Measurements from ENCODE around the gene FXYD5.
"Not testable (repeated sequence)": the region's sequence is repeated elsewhere in the genome, so short reads cannot be mapped to it uniquely, and the experiment has no call there.

The FXYD5 gene

DNA sequence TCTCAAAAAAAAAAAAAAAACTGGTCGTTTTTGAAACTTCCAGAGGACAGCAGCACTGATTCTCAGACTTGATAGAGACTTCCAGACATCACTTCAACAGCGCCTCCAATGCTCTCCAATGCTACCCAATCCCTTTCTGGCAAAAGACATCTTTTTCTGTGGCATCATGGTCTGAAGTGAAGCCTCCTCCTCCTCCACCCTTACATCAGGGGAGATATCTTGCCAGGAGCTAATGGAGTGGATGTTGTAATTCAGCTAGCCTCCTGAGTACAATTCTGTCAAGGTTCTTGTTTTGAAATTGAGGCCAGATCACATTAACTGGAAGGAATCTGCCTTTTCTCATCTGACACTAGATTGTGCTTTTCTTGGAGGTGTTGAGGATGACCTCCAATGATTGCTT, 24.2 kb downstream of the FXYD5 start:
- DNase-seq (ENCODE audit: insufficient read length, low spot score), result no peak
- FAIRE-seq, result no peak
- TF ChIP-seq POLR2A (IDR thresholded peaks at IDR 0.05; ENCODE audit: low read depth, low read length), result no peak

DNA sequence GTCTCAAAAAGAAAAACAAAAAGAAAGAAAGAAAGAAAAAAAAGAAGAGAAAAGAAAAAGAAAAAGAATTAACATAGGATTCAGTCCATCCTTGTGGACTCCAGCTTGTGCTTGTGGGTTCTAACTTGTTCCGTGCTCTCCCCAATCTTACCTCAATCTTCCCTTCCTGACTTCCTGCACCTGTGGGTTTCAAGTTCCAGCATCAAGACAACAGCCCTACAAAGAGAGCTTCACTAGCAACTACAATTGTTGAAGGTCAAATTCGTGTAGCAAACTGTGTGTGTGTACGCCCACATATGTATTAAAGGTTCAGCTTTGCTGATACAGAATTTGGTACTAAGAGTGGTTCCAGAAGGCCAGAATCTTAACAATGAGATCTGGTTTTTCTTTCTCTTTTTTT, 25.3 kb downstream of the FXYD5 start:
- FAIRE-seq, result no peak
- DNase-seq (ENCODE audit: insufficient read length, low spot score), result no peak
- TF ChIP-seq POLR2A (IDR thresholded peaks at IDR 0.05; ENCODE audit: low read depth, low read length), result no peak

DNA sequence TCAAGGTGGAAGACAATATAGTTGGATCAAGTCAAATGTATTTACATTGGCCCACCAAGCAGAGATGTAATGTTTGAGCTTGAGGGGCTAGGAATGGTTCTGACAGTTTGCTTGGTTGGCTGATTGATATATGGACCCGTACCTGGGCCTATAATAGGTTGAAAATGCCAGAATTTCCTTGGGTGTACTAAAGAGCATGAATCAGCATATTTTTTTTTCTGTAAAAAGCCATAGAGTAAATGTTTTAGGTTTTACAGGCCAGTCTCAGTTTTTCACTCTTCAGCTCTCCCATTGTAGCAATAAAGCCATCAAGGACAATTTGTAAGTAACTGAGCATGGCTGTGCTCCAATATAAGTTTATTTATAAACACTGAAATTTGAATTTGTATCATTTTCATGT, 26.9 kb downstream of the FXYD5 start:
- FAIRE-seq (no peak), DNase-seq (ENCODE audit: insufficient read length, low spot score) (no peak)
- no peak for TF ChIP-seq POLR2A (IDR thresholded peaks at IDR 0.05; ENCODE audit: low read depth, low read length)

DNA sequence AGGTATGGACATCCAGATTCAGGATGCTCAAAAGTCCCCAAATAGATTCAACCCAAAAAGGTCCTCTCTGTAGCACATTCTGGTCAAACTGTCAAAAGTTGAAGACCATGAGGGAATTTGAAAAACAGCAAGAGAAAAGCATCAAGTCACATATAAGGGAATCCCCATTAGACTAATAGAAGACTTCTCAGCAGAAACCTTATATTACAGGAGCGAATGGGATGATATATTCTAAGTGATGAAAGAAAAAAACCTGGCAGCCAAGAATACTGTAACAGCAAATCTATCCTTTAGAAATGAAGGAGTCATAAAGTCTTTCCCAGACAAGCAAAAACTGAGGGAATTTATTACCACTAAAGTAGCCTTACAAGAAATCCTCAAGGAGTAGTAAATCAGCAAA, 29.7 kb downstream of the FXYD5 start:
- DNase-seq (ENCODE audit: insufficient read length, low spot score) (no peak), FAIRE-seq (no peak)
- no peak for TF ChIP-seq POLR2A (IDR thresholded peaks at IDR 0.05; ENCODE audit: low read depth, low read length)

DNA sequence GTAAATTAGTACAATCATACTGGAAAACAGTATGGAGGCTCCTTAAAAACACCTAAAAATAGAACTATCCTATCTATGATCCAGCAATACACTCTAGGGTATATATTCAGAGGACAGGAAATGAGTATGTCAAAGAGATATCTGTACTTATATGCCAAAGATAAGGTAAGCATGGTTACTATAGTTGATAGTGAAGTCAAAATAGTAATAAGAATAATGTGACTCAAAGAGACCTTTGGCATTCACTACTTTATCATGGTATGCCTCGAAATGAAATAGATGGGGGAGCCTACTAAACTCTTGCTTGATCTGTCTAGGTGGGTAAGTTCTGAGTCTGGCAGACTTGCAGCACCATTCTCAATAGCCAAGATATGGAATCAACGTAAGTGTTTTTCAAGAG, 30.3 kb downstream of the FXYD5 start:
- no peak for TF ChIP-seq POLR2A (IDR thresholded peaks at IDR 0.05; ENCODE audit: low read depth, low read length)
- DNase-seq (ENCODE audit: insufficient read length, low spot score) (no peak), FAIRE-seq (no peak)

DNA sequence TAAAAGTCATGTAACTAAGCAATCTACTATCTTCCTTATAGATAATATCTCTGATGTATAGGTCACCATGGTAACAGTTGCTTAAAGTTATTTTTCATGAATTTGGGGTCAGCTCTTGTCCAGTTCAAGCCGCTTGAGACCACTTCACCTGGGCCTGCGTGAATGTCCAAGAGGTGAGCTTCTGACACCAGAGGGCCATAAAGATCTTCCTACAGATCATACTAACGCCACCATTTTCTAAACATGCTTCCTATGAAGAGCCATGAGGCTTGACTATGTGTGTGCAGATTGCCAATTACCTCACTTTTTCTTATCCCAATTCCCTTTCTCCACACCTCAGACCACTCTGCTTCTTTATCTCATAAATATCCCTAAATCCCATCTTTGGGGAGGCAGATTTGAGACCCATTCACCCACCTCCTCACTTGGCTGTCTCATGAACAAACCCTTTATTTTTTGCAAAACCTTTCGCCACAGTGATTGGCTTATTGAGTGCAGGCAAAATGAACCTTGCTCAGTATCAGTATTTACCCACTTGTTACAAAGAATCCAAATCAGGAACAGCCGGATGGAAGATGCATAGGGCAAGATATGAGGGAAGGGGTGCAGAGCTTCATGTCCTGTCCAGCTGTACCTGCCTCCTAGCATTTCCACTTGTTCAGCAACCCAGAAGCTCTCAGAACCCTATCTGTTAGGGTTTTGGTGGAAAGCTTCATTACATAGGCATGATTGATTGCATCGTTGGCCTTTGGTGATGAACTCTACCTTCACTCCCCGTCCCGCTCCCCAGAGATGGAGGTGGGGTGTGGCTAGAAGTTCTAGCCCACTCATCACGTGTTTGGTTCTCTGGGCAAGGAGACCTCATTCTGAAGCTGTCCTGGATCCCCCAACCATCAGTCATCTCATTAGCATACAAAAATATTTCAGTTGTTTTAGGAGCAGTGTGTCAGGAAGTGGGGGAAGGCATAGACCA, 39.8 kb downstream of the FXYD5 start:
- no peak for TF ChIP-seq POLR2A (IDR thresholded peaks at IDR 0.05; ENCODE audit: low read depth, low read length)
- no peak for FAIRE-seq

DNA sequence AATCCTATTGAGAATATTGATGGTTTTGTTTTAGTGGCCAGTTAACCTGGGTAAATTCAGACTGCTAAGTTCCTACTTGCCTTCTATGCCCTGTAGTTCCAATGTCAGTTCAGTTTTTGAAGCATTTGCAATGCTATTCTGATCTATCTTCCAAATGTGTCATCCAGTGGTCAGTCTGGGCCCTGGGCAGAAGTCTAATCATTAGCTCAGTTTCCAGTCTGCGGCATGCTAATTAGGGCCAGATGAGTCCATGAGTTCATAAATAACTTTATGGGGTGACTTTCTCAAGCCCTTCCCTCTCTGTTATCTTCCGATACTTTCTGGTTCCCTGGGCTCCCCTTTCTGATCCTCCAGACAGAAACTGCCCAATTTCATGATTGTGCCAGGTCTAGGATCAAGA, 41.3 kb downstream of the FXYD5 start:
- TF ChIP-seq POLR2A (IDR thresholded peaks at IDR 0.05; ENCODE audit: low read depth, low read length), result no peak
- no peak for FAIRE-seq
- DNase-seq (ENCODE audit: insufficient read length, low spot score), result no peak

More for the DNA sequence above, 39.8 kb downstream of the FXYD5 start:
- no peak for DNase-seq (ENCODE audit: insufficient read length, low spot score)

DNA sequence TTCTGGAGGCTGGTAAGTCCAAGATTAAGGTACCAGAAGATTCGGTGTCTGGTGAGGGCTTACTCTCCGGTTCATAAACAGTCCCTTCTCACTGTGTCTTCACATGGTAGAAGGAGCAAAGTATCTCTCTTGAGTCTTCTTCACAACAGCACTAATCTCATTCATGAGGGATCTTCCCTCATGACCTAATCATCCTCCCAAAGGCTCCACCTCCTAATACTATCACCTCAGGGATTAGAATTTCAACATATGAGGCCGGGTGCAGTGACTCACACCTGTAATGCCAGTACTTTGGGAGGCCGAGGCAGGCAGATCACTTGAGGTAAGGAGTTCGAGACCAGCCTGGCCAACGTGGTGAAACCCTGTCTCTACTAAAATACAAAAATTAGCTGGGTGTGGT, 42.3 kb downstream of the FXYD5 start:
- DNase-seq (ENCODE audit: insufficient read length, low spot score), result not testable (repeated sequence)

DNA sequence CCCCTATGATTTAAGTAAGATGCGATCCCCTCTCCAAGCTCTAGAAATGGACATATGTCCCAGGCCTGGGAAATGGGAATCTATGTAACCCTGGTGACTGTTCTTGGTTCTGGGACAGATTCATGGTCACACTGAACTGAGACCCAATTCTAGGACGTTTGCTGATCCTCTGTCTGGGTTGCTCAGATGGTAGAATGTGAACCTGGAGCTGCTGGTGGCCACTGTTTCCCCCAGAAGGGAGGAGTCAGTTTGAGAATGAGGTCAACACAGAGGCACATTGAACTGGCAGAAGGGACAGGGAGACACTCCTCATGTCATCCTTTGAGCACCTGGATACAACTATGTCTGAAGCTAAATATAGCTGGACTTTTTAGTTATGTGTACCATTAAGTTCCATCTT, 44.9 kb downstream of the FXYD5 start:
- DNase-seq (ENCODE audit: insufficient read length, low spot score) (no peak), FAIRE-seq (no peak)
- TF ChIP-seq POLR2A (IDR thresholded peaks at IDR 0.05; ENCODE audit: low read depth, low read length), result no peak

More for the DNA sequence above, 42.3 kb downstream of the FXYD5 start:
- FAIRE-seq, result not testable (repeated sequence)

DNA sequence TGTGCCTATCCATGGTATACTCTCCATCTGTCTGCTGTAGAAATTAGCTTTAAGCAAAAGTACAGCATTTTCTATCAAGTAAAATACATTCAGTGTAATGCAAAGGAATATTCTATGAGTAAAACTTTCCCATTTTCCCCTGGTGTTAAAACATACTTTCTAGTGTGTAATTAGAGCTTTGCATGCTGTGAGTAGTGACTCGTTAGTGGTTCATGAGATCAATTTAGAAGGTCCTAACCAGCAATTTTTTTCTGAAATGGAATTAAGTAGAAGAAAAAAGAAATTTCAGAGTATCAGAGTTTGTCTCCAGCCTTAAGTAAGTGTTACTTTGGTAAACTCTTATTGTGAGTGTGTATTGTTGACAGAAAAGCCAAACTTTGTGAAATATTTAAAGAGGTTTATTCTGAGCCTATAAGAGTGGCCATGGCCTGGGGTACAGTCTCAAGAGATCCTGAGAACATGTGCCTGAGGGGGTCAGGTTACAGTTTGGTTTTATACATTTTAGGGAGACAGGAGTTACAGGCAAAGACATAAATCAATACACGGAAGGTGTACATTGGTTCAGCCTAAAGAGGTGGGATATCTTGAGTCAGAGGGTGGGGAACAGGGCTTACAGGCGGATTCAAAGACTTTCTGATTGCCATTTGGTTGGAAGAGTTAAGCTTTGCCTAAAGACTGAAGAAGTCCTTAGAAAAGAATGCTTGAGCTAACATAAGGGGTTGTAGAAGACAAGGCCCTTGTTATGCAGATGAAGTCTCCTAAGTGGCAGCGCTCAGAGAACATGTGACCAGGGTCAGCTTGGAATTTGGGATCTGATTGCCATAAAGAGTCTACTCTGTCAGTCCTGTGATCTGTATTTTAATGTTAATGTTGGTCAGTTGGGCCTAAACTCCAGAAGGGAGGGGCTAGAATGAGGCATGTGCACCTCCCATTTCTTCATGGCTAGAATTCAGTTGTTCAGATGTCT, 48.5 kb downstream of the FXYD5 start:
- FAIRE-seq, result no peak
- DNase-seq (ENCODE audit: insufficient read length, low spot score), result no peak
- no peak for TF ChIP-seq POLR2A (IDR thresholded peaks at IDR 0.05; ENCODE audit: low read depth, low read length)

DNA sequence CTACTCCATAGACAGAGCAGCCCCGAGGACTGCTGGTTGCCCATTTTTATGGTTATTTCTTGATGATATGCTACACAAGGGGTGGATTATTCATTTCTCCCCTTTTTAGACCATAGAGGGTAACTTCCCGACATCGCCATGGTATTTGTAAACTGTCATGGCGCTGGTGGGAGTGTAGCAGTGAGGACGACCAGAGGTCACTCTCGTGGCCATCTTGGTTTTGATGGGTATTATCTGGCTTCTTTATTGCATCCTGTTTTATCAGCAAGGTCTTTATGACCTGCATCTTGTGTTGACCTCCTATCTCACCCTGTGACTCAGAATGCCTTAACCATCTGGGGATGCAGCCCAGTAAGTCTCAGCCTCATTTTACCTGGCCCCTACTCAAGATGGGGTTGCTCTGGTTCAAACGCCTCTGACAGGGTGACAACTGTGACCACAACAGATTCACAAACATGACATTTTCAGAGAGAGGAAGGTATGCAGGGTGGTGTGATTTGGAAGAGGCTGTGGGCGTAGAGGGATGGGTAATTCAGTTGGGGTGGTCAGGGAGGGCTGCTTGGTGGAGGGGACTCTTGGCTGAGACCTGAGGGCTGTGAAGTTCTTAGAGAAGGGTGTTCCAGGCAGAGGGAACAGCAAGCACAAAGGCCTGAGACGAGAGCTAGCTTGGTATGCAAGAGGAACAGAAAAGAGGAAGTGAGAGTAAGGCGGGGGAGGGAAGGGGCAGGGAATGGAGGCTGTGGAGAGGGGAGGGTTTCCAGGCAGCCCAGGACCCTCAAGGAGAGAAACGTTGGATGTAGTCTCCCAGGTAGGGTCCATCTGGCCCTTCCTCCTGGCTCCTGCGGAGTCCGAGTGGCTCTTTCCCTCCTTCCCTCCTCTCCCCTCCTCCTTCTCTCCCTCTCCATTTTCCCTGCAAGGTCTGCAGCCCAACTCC, 50.5 kb downstream of the FXYD5 start:
- DNase-seq (ENCODE audit: insufficient read length, low spot score), result no peak
- TF ChIP-seq POLR2A (IDR thresholded peaks at IDR 0.05; ENCODE audit: low read depth, low read length), result no peak
- FAIRE-seq, result no peak

DNA sequence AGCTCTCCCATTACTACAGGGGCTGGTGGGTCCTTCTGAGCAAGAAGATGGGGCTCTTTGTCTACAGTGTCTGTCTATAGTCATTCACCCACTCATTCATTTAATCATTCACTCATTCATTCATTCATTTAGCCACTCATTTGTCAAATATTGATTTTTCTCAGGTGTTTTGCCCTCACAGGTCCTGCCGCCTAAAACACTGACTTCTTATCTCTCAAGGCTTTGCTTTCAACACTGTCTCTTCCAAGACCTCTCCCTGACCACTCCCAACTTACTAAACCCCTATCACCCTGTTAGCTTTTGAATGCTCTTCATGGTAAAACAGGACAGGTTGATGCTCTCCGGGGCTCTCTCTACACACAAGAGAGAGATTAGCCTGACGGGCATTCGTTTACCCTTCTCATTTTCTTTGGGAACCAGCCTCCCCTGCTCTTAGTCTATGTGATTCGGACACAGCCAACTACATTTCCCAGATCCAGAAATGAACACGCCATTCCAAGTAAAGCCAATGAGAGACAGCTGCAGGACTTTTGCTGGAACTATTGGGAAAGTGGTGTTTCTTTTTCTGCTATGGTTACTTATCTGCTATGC, 51.3 kb downstream of the FXYD5 start:
- TF ChIP-seq POLR2A (IDR thresholded peaks at IDR 0.05; ENCODE audit: low read depth, low read length), result no peak
- FAIRE-seq (no peak), DNase-seq (ENCODE audit: insufficient read length, low spot score) (no peak)

DNA sequence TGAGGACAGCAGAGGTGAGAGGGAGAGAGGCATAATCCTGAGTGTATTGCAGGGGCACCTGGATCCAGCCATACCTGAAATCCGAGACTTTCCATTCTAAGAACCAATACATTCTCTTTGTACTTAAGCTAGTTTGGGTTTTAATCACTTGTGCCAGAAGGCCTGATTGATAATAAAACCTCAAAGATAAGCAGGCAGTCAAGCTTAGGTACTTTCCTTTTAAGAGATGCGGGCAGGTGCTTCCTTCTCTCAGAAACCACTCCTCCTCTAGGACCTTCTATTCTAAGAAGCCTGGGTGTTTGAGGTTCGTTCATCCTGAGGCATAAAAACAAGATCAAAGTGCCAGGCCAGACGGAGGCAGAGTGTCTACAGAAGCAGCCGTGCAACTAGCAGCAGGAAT, 51.8 kb downstream of the FXYD5 start:
- no peak for FAIRE-seq

More for the DNA sequence above, 51.8 kb downstream of the FXYD5 start:
- DNase-seq (ENCODE audit: insufficient read length, low spot score), result no peak
- no peak for TF ChIP-seq POLR2A (IDR thresholded peaks at IDR 0.05; ENCODE audit: low read depth, low read length)

All from H54 (cell line).